Fibroblast of the aortic adventitia (primary cell): ENCODE results near the gene MICALL2. TPM values are rescaled to one million over a fixed set of nuclear protein-coding genes. Genes with fewer than 3 reads are reported as not detected.

Experiments used
- DNase-seq: peaks from one replicate; pipeline ENCODE4 v3.0.0-alpha.2; 2010; ENCODE audit warnings: low read depth
- H3K4me3 ChIP-seq: 2 replicates; pipeline ENCODE4 v1.5.1; 2011; ENCODE audit warnings: low read depth, mild to moderate bottlenecking, control low read depth, low read length, moderate library complexity
- CTCF ChIP-seq: IDR thresholded peaks from 2 replicates; pipeline ENCODE4 v1.5.1; 2011; ENCODE audit warnings: mild to moderate bottlenecking, low read length, control low read depth, inconsistent platforms; ENCODE audit not compliant: insufficient read depth
- total RNA-seq: library from RNA; depleted of rRNA; stranded (reverse); fragments of >200 nt; gene quantifications from 2 replicates; pipeline ENCODE4 v1.2.3, GENCODE V29; 2012; ENCODE audit warnings: low replicate concordance

Gene MICALL2
- total RNA-seq, 1 donor: 21.5 TPM

- DNase-seq: no peak
- no peak for TF ChIP-seq CTCF
- H3K4me3 ChIP-seq: no peak overlapping the region
These were observed 36.6 kb downstream of the MICALL2 start for GRCh38 chr7:1422512-1423263.

GRCh38 chr7:1421946-1422345 is 37.3 kb downstream of the MICALL2 start:
- TF ChIP-seq CTCF: no peak
- H3K4me3 ChIP-seq: no peak overlapping the region

GRCh38 chr7:1421020-1421790 is 38.1 kb downstream of the MICALL2 start:
- no peak for TF ChIP-seq CTCF
- H3K4me3 ChIP-seq: no peak overlapping the region
- no peak for DNase-seq

More at GRCh38 chr7:1421946-1422345, 37.3 kb downstream of the MICALL2 start:
- no peak for DNase-seq

GRCh38 chr7:1419688-1420087 is 39.6 kb downstream of the MICALL2 start:
- no peak overlapping the region for H3K4me3 ChIP-seq
- DNase-seq: no peak
- no peak for TF ChIP-seq CTCF

GRCh38 chr7:1419310-1419634 is 40.0 kb downstream of the MICALL2 start:
- H3K4me3 ChIP-seq: no peak overlapping the region
- DNase-seq: no peak
- no peak for TF ChIP-seq CTCF

GRCh38 chr7:1418505-1419309 is 40.6 kb downstream of the MICALL2 start:
- TF ChIP-seq CTCF: no peak
- H3K4me3 ChIP-seq: no peak overlapping the region
- DNase-seq: peak; percentile 28
